ENCODE measurements around the gene CDYL2. TPM values are rescaled to one million over a fixed set of nuclear protein-coding genes. Genes with fewer than 3 reads are reported as not detected.

Gene CDYL2
- polyA plus RNA-seq, 1 of the 3 experiments (the other 2 are of a cell fraction) = 0.03 TPM

DNA sequence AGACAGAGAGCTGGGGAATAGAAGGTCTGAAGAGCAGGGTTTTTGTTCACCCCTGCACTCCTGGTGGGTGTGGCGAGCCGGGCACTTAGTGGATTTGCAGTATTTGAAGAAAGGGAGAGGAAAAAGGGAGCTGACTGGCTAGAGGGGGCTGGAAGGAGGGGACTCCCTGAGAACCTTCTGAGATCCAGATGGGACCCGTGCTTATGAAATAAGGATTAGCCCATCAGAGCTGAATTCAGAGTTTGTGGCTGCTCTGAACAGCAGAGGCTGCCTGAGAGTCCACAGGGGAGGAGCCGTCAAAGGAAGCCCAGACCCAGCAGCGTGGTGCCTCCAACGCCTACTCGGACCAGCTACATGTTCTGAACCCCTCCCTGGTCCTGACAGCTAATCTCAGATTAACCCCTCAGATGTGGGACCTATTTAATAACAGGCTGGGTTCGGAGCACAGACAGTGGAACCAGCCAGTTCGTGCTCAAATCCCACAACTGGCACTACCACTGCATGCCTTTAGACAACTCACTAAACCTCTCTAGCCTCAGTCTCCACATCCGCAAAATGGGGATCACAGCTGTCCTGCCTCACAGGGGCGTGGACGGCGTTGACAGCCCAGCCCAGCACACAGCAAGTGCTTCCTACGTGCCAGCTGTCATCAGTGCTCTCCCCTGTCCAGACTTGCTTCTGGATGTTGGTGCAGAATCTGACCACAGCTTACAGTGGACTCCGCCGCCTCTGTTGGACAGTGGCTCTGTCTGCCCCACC is 193.0 kb downstream of the CDYL2 start:
- Histone ChIP-seq H3K4me1 (ENCODE audit: control insufficient read depth in 1 of 2, insufficient read depth in 2 of 2, low read depth in 1 of 2, low read length in 1 of 2) (peaks cover 0 to 3% of the 10 kb centered on the region in 2 experiments; a peak in 1 of 4 replicates), H3K4me3 (ENCODE audit: low read depth in 2 of 2, low read length in 1 of 2) (no peak overlapping the region), H3K79me2 (ENCODE audit: insufficient read depth) (no peaks in the 10 kb centered on the region), H3K27me3 (ENCODE audit: insufficient read depth) (no peaks in the 10 kb centered on the region), H3K9ac (no peak overlapping the region), H3K4me2 (no peak overlapping the region), H2AFZ (ENCODE audit: low read depth) (no peak overlapping the region), H3K36me3 (replicated peaks in 1 of 2; ENCODE audit: control insufficient read depth in 1 of 2, insufficient read depth in 2 of 2, low read length in 1 of 2) (no peaks in the 10 kb centered on the region), H3K9me2 (no peaks in the 10 kb centered on the region), H3F3A (replicated peaks; ENCODE audit: insufficient read depth) (no peaks in the 10 kb centered on the region), H4K20me1 (ENCODE audit: insufficient read depth) (no peaks in the 10 kb centered on the region), H3K27ac (ENCODE audit: low read depth in 2 of 2, low read length in 1 of 2) (no peak overlapping the region), H3K9me3 (no peaks in the 10 kb centered on the region)
- TF ChIP-seq ELF1 (IDR thresholded peaks at IDR 0.05) (no peak), TCF12 (IDR thresholded peaks at IDR 0.05) (no peak), FOXJ3 (CRISPR knock-in tag; IDR thresholded peaks at IDR 0.05) (no peak), RCOR1 (IDR thresholded peaks at IDR 0.05; ENCODE audit: low read length) (no peak), EP300 (IDR thresholded peaks at IDR 0.05; ENCODE audit: borderline replicate concordance in 1 of 2, low read depth in 1 of 2, low read length in 1 of 2) (no peak), MEF2A (IDR thresholded peaks at IDR 0.05; ENCODE audit: borderline replicate concordance, low read depth) (no peak), NFIC (IDR thresholded peaks at IDR 0.05; ENCODE audit: borderline replicate concordance) (no peak), SMC3 (IDR thresholded peaks at IDR 0.05; ENCODE audit: low read depth, low read length) (no peak), MAX (IDR thresholded peaks at IDR 0.05; ENCODE audit: low read depth) (no peak), RAD21 (IDR thresholded peaks at IDR 0.05; ENCODE audit: low read length) (no peak), JUND (IDR thresholded peaks at IDR 0.05) (no peak), YY1 (IDR thresholded peaks at IDR 0.05; ENCODE audit: low read depth) (no peak), CHD2 (IDR thresholded peaks at IDR 0.05; ENCODE audit: low read length, partially characterized antibody) (no peak), RFX5 (IDR thresholded peaks at IDR 0.05; ENCODE audit: low read length) (no peak), CTCF (IDR thresholded peaks at IDR 0.05) (no peak), IRF3 (IDR thresholded peaks at IDR 0.05; ENCODE audit: low read depth, low read length) (no peak)
- TF ChIP-seq, protein P1, sequence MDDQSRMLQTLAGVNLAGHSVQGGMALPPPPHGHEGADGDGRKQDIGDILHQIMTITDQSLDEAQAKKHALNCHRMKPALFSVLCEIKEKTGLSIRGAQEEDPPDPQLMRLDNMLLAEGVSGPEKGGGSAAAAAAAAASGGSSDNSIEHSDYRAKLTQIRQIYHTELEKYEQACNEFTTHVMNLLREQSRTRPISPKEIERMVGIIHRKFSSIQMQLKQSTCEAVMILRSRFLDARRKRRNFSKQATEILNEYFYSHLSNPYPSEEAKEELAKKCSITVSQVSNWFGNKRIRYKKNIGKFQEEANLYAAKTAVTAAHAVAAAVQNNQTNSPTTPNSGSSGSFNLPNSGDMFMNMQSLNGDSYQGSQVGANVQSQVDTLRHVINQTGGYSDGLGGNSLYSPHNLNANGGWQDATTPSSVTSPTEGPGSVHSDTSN (IDR thresholded peaks at IDR 0.05) = no peak
- TF ChIP-seq, protein P2, sequence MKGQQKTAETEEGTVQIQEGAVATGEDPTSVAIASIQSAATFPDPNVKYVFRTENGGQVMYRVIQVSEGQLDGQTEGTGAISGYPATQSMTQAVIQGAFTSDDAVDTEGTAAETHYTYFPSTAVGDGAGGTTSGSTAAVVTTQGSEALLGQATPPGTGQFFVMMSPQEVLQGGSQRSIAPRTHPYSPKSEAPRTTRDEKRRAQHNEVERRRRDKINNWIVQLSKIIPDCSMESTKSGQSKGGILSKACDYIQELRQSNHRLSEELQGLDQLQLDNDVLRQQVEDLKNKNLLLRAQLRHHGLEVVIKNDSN (IDR thresholded peaks at IDR 0.05; ENCODE audit: borderline replicate concordance, low read depth) = no peak
- TF ChIP-seq, protein P3, sequence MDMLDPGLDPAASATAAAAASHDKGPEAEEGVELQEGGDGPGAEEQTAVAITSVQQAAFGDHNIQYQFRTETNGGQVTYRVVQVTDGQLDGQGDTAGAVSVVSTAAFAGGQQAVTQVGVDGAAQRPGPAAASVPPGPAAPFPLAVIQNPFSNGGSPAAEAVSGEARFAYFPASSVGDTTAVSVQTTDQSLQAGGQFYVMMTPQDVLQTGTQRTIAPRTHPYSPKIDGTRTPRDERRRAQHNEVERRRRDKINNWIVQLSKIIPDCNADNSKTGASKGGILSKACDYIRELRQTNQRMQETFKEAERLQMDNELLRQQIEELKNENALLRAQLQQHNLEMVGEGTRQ (IDR thresholded peaks at IDR 0.05; ENCODE audit: borderline replicate concordance, low read depth, low read length) = no peak
- ChIA-PET CTCF (no interaction called here), POLR2A (no interaction called here)
- WGBS (ENCODE audit: low lambda C conversion rate) = 45% methylated on average over 10 of the region's 16 CpGs
- no peak for DNase-seq
